KMS-11 (cell line): Measurements from ENCODE around the gene CLDN19.

Experiments used
- H2AFZ ChIP-seq: fragments of 200-600 bp; sonication (generic); 2 replicates; pipeline ENCODE4 v1.6.1; 2016; ENCODE audit warnings: antibody characterized with exemption, mixed run types, low read depth
- H3K27ac ChIP-seq: fragments of 200-600 bp; sonication (generic); 2 replicates; pipeline ENCODE4 v1.6.1; 2016; ENCODE audit warnings: mild to moderate bottlenecking, mixed run types
- H3K27me3 ChIP-seq: fragments of 200-600 bp; sonication (generic); 2 replicates; pipeline ENCODE4 v1.6.1; 2017; ENCODE audit warnings: mild to moderate bottlenecking, low read depth, mixed run types, moderate library complexity; ENCODE audit not compliant: insufficient read depth
- H3K36me3 ChIP-seq: fragments of 200-600 bp; sonication (generic); 2 replicates; pipeline ENCODE4 v1.6.1; 2017; ENCODE audit warnings: mild to moderate bottlenecking, mixed run types; ENCODE audit not compliant: insufficient read depth
- H3K4me1 ChIP-seq: fragments of 200-600 bp; sonication (generic); 2 replicates; pipeline ENCODE4 v1.6.1; 2016; ENCODE audit warnings: mild to moderate bottlenecking, low read depth, mixed run types; ENCODE audit not compliant: poor library complexity, severe bottlenecking
- H3K4me2 ChIP-seq: fragments of 200-600 bp; sonication (generic); 2 replicates; pipeline ENCODE4 v1.7.0; 2016; ENCODE audit warnings: mild to moderate bottlenecking, mixed run types
- H3K4me3 ChIP-seq: fragments of 200-600 bp; sonication (generic); IDR thresholded peaks from 2 replicates; pipeline ENCODE4 v1.6.1; 2017; ENCODE audit warnings: low read depth, low read length, mixed read lengths; ENCODE audit not compliant: insufficient read depth
- H3K79me2 ChIP-seq: fragments of 200-600 bp; sonication (generic); 2 replicates; pipeline ENCODE4 v1.6.1; 2016; ENCODE audit warnings: low read depth, mixed run types; ENCODE audit not compliant: insufficient read depth
- H3K9ac ChIP-seq: fragments of 200-600 bp; sonication (generic); 2 replicates; pipeline ENCODE4 v1.6.1; 2016; ENCODE audit warnings: mild to moderate bottlenecking, mixed run types
- H4K20me1 ChIP-seq: fragments of 200-600 bp; sonication (generic); 2 replicates; pipeline ENCODE4 v1.6.1; 2016; ENCODE audit warnings: mild to moderate bottlenecking, mixed run types; ENCODE audit not compliant: insufficient read depth
- CTCF ChIP-seq: fragments of 200-600 bp; sonication (generic); conservative IDR thresholded peaks from 2 replicates; pipeline ENCODE4 v1.6.1; 2017; ENCODE audit warnings: low read depth, mild to moderate bottlenecking, antibody characterized with exemption, low read length, moderate library complexity, mixed read lengths

CLDN19 gene

GRCh38 chr1:42700006-42700405 lies 40.0 kb downstream of the CLDN19 start:
- Histone ChIP-seq H3K4me2 (no peak overlapping the region), H3K27ac (no peak overlapping the region), H3K27me3 (no peaks in the 10 kb centered on the region), H3K4me3 (no peak overlapping the region), H4K20me1 (peaks cover 15% of the 10 kb centered on the region), H3K4me1 (no peaks in the 10 kb centered on the region), H3K36me3 (peaks cover 63% of the 10 kb centered on the region; the same call in 1 of the 2 replicates), H2AFZ (no peak overlapping the region), H3K79me2 (peaks cover 53% of the 10 kb centered on the region), H3K9ac (no peak overlapping the region)
- TF ChIP-seq CTCF = no peak

GRCh38 chr1:42698081-42698813 lies 41.8 kb downstream of the CLDN19 start:
- Histone ChIP-seq H3K4me1 (no peaks in the 10 kb centered on the region), H2AFZ (no peak overlapping the region), H3K27ac (no peak overlapping the region), H3K9ac (no peak overlapping the region), H3K79me2 (peaks cover 71% of the 10 kb centered on the region), H4K20me1 (peaks cover 27% of the 10 kb centered on the region), H3K4me3 (no peak overlapping the region), H3K36me3 (peaks cover 57% of the 10 kb centered on the region; the same call in 1 of the 2 replicates), H3K4me2 (no peak overlapping the region), H3K27me3 (no peaks in the 10 kb centered on the region)
- TF ChIP-seq CTCF = no peak

GRCh38 chr1:42692911-42693310 lies 47.1 kb downstream of the CLDN19 start:
- H3K4me1 ChIP-seq = peaks cover 42% of the 10 kb centered on the region
- peaks cover 100% of the 10 kb centered on the region for H3K79me2 ChIP-seq
- no peak for TF ChIP-seq CTCF
- peaks cover 45% of the 10 kb centered on the region; the same call in 1 of the 2 replicates for H3K36me3 ChIP-seq
- H3K9ac ChIP-seq = no peak overlapping the region
- H3K27ac ChIP-seq = no peak overlapping the region
- H2AFZ ChIP-seq = no peak overlapping the region
- no peak overlapping the region for H3K4me2 ChIP-seq
- H3K4me3 ChIP-seq = no peak overlapping the region
- H3K27me3 ChIP-seq = no peaks in the 10 kb centered on the region
- peaks cover 80% of the 10 kb centered on the region for H4K20me1 ChIP-seq

GRCh38 chr1:42692461-42692860 lies 47.6 kb downstream of the CLDN19 start:
- Histone ChIP-seq H3K4me3 (no peak overlapping the region), H3K36me3 (peaks cover 41% of the 10 kb centered on the region; the same call in 1 of the 2 replicates), H3K4me2 (no peak overlapping the region), H3K27ac (no peak overlapping the region), H4K20me1 (peaks cover 85% of the 10 kb centered on the region), H3K9ac (no peak overlapping the region), H3K27me3 (no peaks in the 10 kb centered on the region), H3K79me2 (peaks cover 100% of the 10 kb centered on the region), H2AFZ (no peak overlapping the region), H3K4me1 (peaks cover 47% of the 10 kb centered on the region)
- TF ChIP-seq CTCF = no peak
